HepG2 (cell line): Measurements from ENCODE around the gene FAHD1. TPM values are rescaled to one million over a fixed set of nuclear protein-coding genes. Genes with fewer than 3 reads are reported as not detected.

Experiments used
- AHR ChIP-seq: IDR thresholded peaks from 2 replicates; pipeline ENCODE4 v1.6.1; 2018; ENCODE audit warnings: missing genetic modification reagents, missing compliant biosample characterization
- ERF ChIP-seq: IDR thresholded peaks from 2 replicates; pipeline ENCODE4 v1.6.1; 2018; ENCODE audit warnings: missing biosample characterization, missing genetic modification reagents
- FOSL2 ChIP-seq: sonication (generic); formaldehyde crosslinking; IDR thresholded peaks from 2 replicates; pipeline ENCODE4 v1.4.0; 2020; ENCODE audit warnings: missing genetic modification reagents
- HNF1A ChIP-seq, 2 experiments: sonication (generic) in 1 of 2; formaldehyde crosslinking in 1 of 2; IDR thresholded peaks; 2 replicates each; pipeline versions ENCODE4 v1.4.0 to v1.6.1; 2016 to 2020; ENCODE audit warnings: borderline replicate concordance in 1 of 2, low read depth in 1 of 2, mild to moderate bottlenecking in 1 of 2, missing genetic modification reagents in 1 of 2
- HOXA9 ChIP-seq: sonication (generic); formaldehyde crosslinking; IDR thresholded peaks from 2 replicates; pipeline ENCODE4 v1.8.1; 2022; ENCODE audit warnings: missing genetic modification reagents, mild to moderate bottlenecking, moderate library complexity, borderline replicate concordance
- KAT2B ChIP-seq: fragments of 150-350 bp; IDR thresholded peaks from 2 replicates; pipeline ENCODE4 v1.6.1; 2014; ENCODE audit warnings: low read depth, low read length, borderline replicate concordance
- LBX2 ChIP-seq: sonication (generic); formaldehyde crosslinking; IDR thresholded peaks from 2 replicates; pipeline ENCODE4 v1.5.0; 2020; ENCODE audit warnings: missing genetic modification reagents, mild to moderate bottlenecking, borderline replicate concordance
- MAX ChIP-seq: IDR thresholded peaks from 2 replicates; pipeline ENCODE4 v1.6.1; 2012; ENCODE audit warnings: inconsistent platforms
- NFATC3 ChIP-seq: sonication (generic); formaldehyde crosslinking; IDR thresholded peaks from 2 replicates; pipeline ENCODE4 v1.5.1; 2020; ENCODE audit warnings: mild to moderate bottlenecking, missing genetic modification reagents
- RORA ChIP-seq: sonication (generic); formaldehyde crosslinking; IDR thresholded peaks from 2 replicates; pipeline ENCODE4 v1.5.0; 2020; ENCODE audit warnings: mild to moderate bottlenecking, missing genetic modification reagents, moderate library complexity
- TARDBP ChIP-seq: sonication (generic); formaldehyde crosslinking; IDR thresholded peaks from 2 replicates; pipeline ENCODE4 v1.8.0; 2022; ENCODE audit warnings: mild to moderate bottlenecking, missing genetic modification reagents
- ZBTB37 ChIP-seq: sonication (generic); formaldehyde crosslinking; IDR thresholded peaks from 2 replicates; pipeline ENCODE4 v1.4.0; 2020; ENCODE audit warnings: mild to moderate bottlenecking, missing genetic modification reagents
- ZFAT ChIP-seq: sonication (generic); formaldehyde crosslinking; conservative IDR thresholded peaks from 2 replicates; pipeline ENCODE4 v1.8.1; 2023; ENCODE audit warnings: missing genetic modification reagents, inconsistent platforms
- ZNF230 ChIP-seq: sonication (generic); formaldehyde crosslinking; IDR thresholded peaks from 2 replicates; pipeline ENCODE4 v1.4.0; 2020; ENCODE audit warnings: mild to moderate bottlenecking, missing genetic modification reagents
- ZNF234 ChIP-seq: sonication (generic); formaldehyde crosslinking; conservative IDR thresholded peaks from 2 replicates; pipeline ENCODE4 v1.5.1; 2020; ENCODE audit warnings: mild to moderate bottlenecking, missing genetic modification reagents
- ZNF275 ChIP-seq: sonication (generic); formaldehyde crosslinking; IDR thresholded peaks from 2 replicates; pipeline ENCODE4 v1.8.0; 2022; ENCODE audit warnings: missing genetic modification reagents, mild to moderate bottlenecking, inconsistent platforms, borderline replicate concordance
- ZNF335 ChIP-seq: sonication (generic); formaldehyde crosslinking; IDR thresholded peaks from 2 replicates; pipeline ENCODE4 v1.4.0; 2020; ENCODE audit warnings: missing genetic modification reagents
- ZNF75D ChIP-seq: sonication (generic); formaldehyde crosslinking; IDR thresholded peaks from 2 replicates; pipeline ENCODE4 v1.8.1; 2023; ENCODE audit warnings: missing genetic modification reagents, mild to moderate bottlenecking, borderline replicate concordance
- ZSCAN30 ChIP-seq: sonication (generic); formaldehyde crosslinking; IDR thresholded peaks from 2 replicates; pipeline ENCODE4 v1.5.0; 2020; ENCODE audit warnings: mild to moderate bottlenecking, missing genetic modification reagents
- polyA plus RNA-seq, 8 experiments: library from polyadenylated mRNA; depleted of rRNA in 3 of 8; stranded (reverse) in 7 of 8; unstranded in 1 of 8; fragments of >200 nt; fragmentation: Illumina TruSeq in 4 of 8; extraction: Trizol in 4 of 8; gene quantifications; 2 replicates each; pipeline versions ENCODE4 v1.2.1 to v1.2.3, GENCODE V29; 2011 to 2016; ENCODE audit warnings: low read depth in 4 of 8, missing spikeins in 1 of 8, mixed read lengths in 1 of 8; ENCODE audit not compliant: insufficient read depth in 1 of 8
- total RNA-seq, 5 experiments: library from RNA; depleted of rRNA; stranded (reverse); fragments of >200 nt; fragmentation: Illumina TruSeq; extraction: Trizol; gene quantifications; 2 replicates each; pipeline ENCODE4 v1.2.3, GENCODE V29; 2016; ENCODE audit warnings: low read depth in 1 of 5

Gene FAHD1
- total and polyA plus RNA-seq, 2 of the 13 experiments (the other 11 are each of a cell fraction or from before 2014, with no cell fraction given), result 39.0 to 45.3 TPM

- TF ChIP-seq FOSL2 (CRISPR knock-in tag), result peak; percentile 68
- peak; percentile 88 for TF ChIP-seq TARDBP (CRISPR knock-in tag)
- peak; percentile 91; the same call in 1 of the 2 replicates for TF ChIP-seq HOXA9 (CRISPR knock-in tag)
- TF ChIP-seq ZNF275 (CRISPR knock-in tag), result 0 out of 2 replicates have a peak, but pooled peaks have one; percentile 48
- TF ChIP-seq ZNF234, result 0 out of 2 replicates have a peak, but pooled peaks have one; percentile 57
- TF ChIP-seq NFATC3 (CRISPR knock-in tag), result peak; percentile 87; the same call in 1 of the 2 replicates
- TF ChIP-seq ZNF75D (CRISPR knock-in tag), result no peak
- TF ChIP-seq MAX, result peak; percentile 93
- TF ChIP-seq ZFAT, result no peak
- no peak for TF ChIP-seq RORA (CRISPR knock-in tag)
- TF ChIP-seq HNF1A (IDR thresholded peaks at IDR 0.05; ENCODE audit: low read depth), result no peak; the same call in 1 of the 2 replicates
- peak; percentile 84 for TF ChIP-seq HNF1A (CRISPR knock-in tag; IDR thresholded peaks at IDR 0.05; ENCODE audit: borderline replicate concordance)
- peak; percentile 92 for TF ChIP-seq ERF (CRISPR knock-in tag)
- no peak for TF ChIP-seq ZSCAN30
- TF ChIP-seq ZNF230 (CRISPR knock-in tag), result peak; percentile 92
- TF ChIP-seq KAT2B, result no peak
- TF ChIP-seq ZNF335, result no peak; the same call in 1 of the 2 replicates
- TF ChIP-seq AHR (CRISPR knock-in tag), result no peak; the same call in 1 of the 2 replicates
- no peak for TF ChIP-seq ZBTB37 (CRISPR knock-in tag)
- peak; percentile 67; the same call in 1 of the 2 replicates for TF ChIP-seq LBX2 (CRISPR knock-in tag)
Measured at GRCh38 chr16:1826691-1827573, at the start of gene FAHD1, which contains the start of gene HAGH (continued).
